DMS79 (cell line): ENCODE measurements around the gene TOR1A.

Experiments
- DNase-seq: peaks from one replicate; lab custom pipeline; 2025; lab: John Stamatoyannopoulos, UW

TOR1A gene

GRCh38 chr9:129823935-129824601 lies at the start of gene TOR1A:
Gene TOR1A (minus strand): TSS chr9:129824136. CDS start chr9:129824085, 51 bp downstream.
- peak; percentile 85 for DNase-seq

- DNase-seq = no peak
Measured at GRCh38 chr9:129871046-129871445, 47.1 kb upstream of the TOR1A start.

DNA sequence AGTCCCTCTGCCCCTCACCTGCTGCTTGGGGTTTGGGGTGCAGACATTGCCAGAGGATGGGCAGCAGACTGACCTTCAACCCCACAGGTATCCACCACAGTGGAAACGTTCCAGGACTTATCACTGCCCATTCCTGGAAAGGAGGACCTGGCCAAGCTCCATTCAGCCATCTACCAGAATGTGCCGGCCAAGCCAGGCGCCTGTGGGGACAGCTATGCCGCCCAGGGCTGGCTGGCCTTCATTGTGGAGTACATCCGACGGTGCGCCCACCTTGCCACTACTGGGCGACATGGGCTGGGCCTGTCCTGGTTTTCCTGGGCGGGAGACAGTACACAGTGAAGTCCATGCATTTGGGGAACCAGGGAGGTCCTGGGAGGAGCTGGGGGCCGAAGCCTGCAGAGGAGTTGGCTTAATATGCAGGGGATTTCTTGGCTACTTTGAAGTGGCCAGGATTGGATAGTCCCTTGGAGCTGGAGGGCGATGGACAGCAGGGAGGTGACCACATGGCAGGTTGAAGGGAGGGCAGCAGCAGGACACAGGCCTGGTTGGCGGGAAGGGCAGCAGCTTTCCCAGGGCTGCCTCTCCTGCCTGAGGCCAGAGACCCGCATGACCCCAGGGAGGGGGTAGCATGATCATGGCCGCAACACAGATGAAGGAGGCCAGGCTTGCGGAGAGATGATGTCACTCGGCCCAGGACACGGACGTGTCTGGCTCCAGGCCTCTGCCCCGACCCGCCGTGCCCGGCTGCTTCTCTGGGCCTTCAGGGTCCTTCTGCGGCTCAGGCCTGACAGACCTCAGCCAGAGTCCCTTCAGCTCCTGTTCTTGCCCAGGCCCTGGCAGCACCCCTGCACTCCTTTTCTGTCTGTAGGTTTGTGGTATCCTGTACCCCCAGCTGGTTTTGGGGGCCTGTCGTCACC lies 45.9 kb upstream of the TOR1A start:
- DNase-seq = no peak

DNA sequence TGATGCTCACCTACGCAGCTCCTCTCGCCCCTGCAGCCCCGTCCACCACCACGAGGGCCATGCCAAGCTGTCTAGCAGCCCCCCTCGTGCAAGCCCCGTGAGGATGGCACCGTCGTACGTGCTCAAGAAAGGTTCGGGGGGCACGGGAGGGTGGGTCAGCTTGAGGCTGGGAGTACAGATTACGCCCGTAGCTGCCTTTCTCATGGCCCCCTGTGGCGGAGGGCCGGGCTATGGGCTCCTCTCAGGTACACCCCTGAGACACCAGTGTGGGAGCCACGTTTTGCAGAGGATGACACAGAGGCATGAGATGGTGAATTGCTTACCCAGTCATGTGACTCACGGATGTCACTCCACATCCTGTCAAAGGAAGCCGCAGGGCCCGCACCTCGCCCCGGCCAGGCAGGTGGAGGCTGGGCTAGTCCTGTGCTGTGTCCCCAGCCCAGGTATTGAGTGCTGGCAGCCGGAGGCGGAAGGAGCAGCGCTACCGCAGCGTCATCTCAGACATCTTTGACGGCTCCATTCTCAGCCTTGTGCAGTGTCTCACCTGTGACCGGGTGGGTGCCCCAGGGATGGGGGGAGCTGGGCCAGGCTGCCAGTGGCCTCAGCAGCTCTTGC lies 45.0 kb upstream of the TOR1A start:
- DNase-seq = no peak

GRCh38 chr9:129868023-129868871 lies 44.3 kb upstream of the TOR1A start:
- no peak for DNase-seq

- DNase-seq = no peak
Measured at GRCh38 chr9:129867136-129868022, 43.4 kb upstream of the TOR1A start.

- no peak for DNase-seq
Measured at GRCh38 chr9:129866394-129867135, 42.6 kb upstream of the TOR1A start.

GRCh38 chr9:129865668-129866320 lies 41.9 kb upstream of the TOR1A start:
- no peak for DNase-seq

DNA sequence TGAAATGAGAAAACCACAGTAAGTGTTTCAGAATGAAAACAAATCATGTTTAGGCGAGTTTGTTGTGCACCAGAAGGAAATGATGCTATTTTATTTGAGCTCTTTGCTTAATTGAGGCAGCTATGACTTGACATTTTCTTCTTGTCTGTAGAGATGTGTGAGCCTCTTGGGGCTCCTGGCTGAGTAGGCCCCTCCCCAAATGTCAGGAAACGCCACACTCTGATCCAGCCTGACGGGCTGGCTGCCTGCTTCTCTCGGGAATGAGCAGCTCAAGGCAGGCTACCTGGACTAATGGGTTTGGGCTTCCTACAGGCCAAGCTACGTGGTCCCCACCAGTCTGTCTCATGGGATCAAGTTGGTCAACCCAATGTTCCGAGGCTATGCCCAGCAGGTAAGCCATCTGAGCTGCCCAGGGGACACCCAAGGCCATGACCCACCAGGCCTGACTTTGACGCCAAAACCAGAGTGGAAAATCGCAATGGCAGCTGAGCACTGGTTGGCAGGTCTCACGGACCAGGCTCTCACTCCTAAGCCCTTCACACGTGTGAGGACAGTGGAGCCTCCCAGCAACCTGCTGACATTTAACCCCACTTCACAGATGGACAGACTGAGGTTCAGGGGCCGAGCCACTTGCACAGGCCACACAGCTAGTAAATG lies 41.2 kb upstream of the TOR1A start:
- DNase-seq = no peak

- no peak for DNase-seq
Measured at GRCh38 chr9:129863059-129863690, 39.2 kb upstream of the TOR1A start.

- DNase-seq = no peak
Measured at GRCh38 chr9:129861447-129861827, 37.5 kb upstream of the TOR1A start.

GRCh38 chr9:129860653-129861446 lies 36.9 kb upstream of the TOR1A start:
- no peak for DNase-seq

DNA sequence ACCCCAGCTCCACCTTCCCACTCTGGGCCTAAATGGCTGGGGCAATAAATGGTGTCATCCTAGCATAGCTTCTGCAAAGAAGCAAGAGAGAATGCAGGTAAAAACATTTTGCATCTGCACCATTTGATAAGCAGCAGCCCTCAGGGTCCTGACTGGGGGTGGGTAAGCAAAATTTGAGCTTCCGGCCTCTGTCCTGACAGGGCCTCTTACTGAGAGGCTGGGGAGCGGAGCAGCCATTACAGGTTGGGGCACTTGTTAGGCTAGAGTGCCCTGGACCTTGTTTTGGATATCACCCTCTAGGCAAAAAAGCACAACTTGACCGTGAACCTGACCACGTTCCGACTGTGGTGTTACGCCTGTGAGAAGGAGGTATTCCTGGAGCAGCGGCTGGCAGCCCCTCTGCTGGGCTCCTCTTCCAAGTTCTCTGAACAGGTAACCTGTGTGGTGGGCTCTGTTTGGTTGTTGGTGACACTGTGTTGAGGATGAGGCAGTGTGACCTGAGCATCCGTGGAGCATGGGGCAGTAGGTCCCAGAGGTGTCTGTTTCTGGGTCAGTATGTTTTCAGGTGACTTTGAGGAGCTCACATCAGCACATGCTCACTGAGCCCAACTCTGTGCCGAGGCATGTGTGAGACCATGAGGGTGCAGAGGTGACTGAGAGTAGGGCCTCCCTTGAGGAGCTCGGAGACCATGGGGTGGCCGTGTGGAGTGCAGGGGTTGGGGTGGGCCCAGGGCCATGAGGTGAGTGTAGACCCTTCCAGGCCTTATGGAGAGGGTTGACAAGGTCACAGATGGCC lies 34.4 kb upstream of the TOR1A start:
- DNase-seq = no peak

DNA sequence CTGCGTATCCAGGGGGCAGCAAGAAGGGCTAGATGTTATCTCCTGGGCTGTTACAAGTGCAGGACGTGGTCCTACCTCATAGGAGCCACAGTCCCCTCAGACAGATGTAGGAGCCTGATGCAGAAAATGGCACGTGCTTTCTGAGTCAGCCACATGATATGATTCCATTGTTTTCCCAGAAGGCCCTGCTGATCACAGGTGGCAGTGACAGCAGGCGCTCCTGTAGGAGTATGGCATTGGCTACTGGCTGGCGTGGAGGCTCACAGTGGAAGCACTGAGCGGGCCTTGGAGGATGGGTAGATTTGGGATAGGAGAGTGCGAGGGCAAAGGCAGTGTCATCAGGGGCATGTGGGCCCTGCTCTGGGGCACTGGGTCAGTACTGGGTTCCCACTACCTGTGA lies 33.3 kb upstream of the TOR1A start:
- DNase-seq = no peak

GRCh38 chr9:129854588-129855110 lies 30.7 kb upstream of the TOR1A start:
- DNase-seq = no peak

DNA sequence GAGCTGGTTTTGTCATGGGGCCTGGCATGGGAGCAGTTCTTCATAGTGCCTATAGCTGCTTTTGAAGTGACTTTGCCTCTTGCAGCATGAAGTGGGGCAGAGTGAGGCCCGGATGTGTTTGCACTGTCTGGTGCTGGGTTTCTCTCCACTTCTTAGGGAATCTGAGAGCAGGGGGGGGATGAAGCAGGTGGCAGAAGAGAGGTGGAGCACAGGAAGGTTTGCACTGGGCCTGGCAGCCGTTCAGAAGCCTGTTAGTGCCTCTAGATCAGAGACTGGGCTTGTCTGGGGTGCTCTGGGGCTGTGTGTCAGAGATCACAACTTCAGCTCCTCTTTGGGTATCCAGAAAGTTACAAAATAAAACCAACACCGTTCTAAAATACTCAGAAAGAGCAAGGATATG lies 29.7 kb upstream of the TOR1A start:
- DNase-seq = peak; percentile 44

DNA sequence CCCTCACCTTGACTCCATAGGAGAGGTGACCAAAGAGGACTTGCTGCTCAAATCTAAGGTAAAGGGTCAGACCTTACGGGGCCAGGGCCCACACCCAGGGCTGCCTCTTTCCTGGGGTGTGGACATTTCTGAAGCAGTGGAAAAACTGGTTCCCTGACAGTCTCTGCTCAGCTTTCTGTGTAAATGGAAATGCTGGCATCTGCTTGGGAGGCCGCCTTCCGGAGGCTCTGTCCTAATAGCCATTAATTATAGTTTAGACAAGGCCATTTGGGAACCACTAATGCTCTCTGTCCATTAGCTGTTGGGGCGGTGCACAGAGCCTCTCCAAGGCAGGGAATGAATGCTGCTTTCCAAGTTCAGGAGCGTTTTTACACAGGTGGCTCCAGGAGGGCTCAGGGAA lies 28.6 kb upstream of the TOR1A start:
- peak; percentile 51 for DNase-seq
